Activated CD4-positive, alpha-beta memory T cell treated with anti-CD3 and anti-CD28 coated beads for 36 hours (primary cell): Measurements from ENCODE around the gene TRAK1. TPM values are rescaled to one million over a fixed set of nuclear protein-coding genes. Genes with fewer than 3 reads are reported as not detected.

ENCODE experiments used
- CTCF ChIA-PET: fragments of 350-600 bp; sonication (Branson Sonifier 250); formaldehyde crosslinking; loops from one replicate; lab custom pipeline; 2021; ENCODE audit warnings: antibody characterized with exemption, inconsistent platforms; lab: Charles Lee
- POLR2A ChIA-PET: fragments of 350-600 bp; sonication (Branson Sonifier 250); formaldehyde crosslinking; loops from one replicate; lab custom pipeline; 2021; ENCODE audit warnings: antibody characterized with exemption; lab: Charles Lee
- DNase-seq: peaks from one replicate; pipeline ENCODE4 v3.0.0-alpha.2; 2020
- H3K27ac Mint-ChIP-seq: one replicate; pipeline ENCODE4 v1.8.0; 2021; ENCODE audit warnings: mixed read lengths
- H3K27me3 Mint-ChIP-seq: one replicate; pipeline ENCODE4 v1.8.0; 2021; ENCODE audit warnings: mixed read lengths
- H3K36me3 Mint-ChIP-seq: one replicate; pipeline ENCODE4 v1.8.0; 2021; ENCODE audit warnings: mixed read lengths
- H3K4me1 Mint-ChIP-seq: one replicate; pipeline ENCODE4 v1.8.0; 2021; ENCODE audit warnings: low read depth, mixed read lengths
- H3K4me3 Mint-ChIP-seq: one replicate; pipeline ENCODE4 v1.8.0; 2021; ENCODE audit warnings: mild to moderate bottlenecking, mixed read lengths
- H3K9me3 Mint-ChIP-seq: one replicate; pipeline ENCODE4 v1.8.0; 2021; ENCODE audit warnings: mixed read lengths
- intact Hi-C: fragments of 100-400 bp; cut with micrococcal nuclease; formaldehyde crosslinking; loops from one replicate; pipeline ENCODE4 v1.15.1; 2023
- total RNA-seq, 2 experiments: library from RNA; stranded (reverse); gene quantifications; one replicate each; pipeline ENCODE4 v1.2.3, GENCODE V29; 2021

The TRAK1 gene
- total RNA-seq, 2 experiments from 2014 or later = 19.0 to 19.3 TPM

- CTCF ChIA-PET = interaction anchor here (0.7 to 1.3 kb wide), 2 partner anchors 178 to 275 kb away, joined by 3 read pairs; no protein-coding TSS in a partner anchor
- no peak overlapping the region for H3K27ac Mint-ChIP-seq
Observed at GRCh38 chr3:42194943-42195510, 103.9 kb downstream of the TRAK1 start.

GRCh38 chr3:42195879-42196330 lies 104.7 kb downstream of the TRAK1 start:
- Mint-ChIP-seq H3K27me3 (no peaks in the 10 kb centered on the region), H3K4me3 (no peak overlapping the region), H3K27ac (no peak overlapping the region), H3K36me3 (peaks cover 31% of the 10 kb centered on the region), H3K4me1 (peaks cover 4% of the 10 kb centered on the region), H3K9me3 (no peaks in the 10 kb centered on the region)
- POLR2A ChIA-PET = no interaction called here
- no peak for DNase-seq
- intact Hi-C loops = no loop called here
- CTCF ChIA-PET = interaction anchor here (1.3 kb wide), 1 partner anchor 276 kb away, joined by 3 read pairs; no protein-coding TSS in a partner anchor

More at GRCh38 chr3:42194943-42195510, 103.9 kb downstream of the TRAK1 start:
- POLR2A ChIA-PET = no interaction called here
- DNase-seq = no peak
- H3K27me3 Mint-ChIP-seq = no peaks in the 10 kb centered on the region
- H3K36me3 Mint-ChIP-seq = peaks cover 29% of the 10 kb centered on the region
- no peak overlapping the region for H3K4me3 Mint-ChIP-seq
- no peaks in the 10 kb centered on the region for H3K9me3 Mint-ChIP-seq
- intact Hi-C loops = no loop called here
- peaks cover 4% of the 10 kb centered on the region for H3K4me1 Mint-ChIP-seq

DNA sequence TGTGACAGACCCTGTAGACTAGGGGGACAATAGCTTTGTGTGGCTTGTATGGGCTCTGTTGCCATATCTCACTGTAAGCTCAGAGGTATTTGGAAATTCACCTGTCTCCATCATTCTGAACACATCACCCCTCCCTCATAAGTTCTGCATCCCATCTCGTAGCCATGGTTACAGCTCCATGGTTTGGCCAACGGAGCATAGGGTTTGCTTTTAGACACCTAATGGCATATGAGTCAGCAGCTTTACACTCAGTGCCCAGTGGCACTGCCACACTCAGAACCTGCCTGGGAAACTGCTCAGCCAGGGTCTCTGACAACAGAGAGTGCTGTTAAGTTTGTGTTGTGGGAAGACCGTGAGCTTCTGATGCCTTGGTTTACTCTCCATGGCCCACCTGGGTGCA lies 107.6 kb downstream of the TRAK1 start:
- CTCF ChIA-PET = no interaction called here
- intact Hi-C loops = no loop called here

GRCh38 chr3:42202217-42202865 lies 111.2 kb downstream of the TRAK1 start:
- ChIA-PET CTCF (no interaction called here), POLR2A (no interaction called here)
- DNase-seq = no peak
- no peaks in the 10 kb centered on the region for H3K4me1 Mint-ChIP-seq
- H3K36me3 Mint-ChIP-seq = peaks cover 34% of the 10 kb centered on the region
- intact Hi-C loops = no loop called here
- no peaks in the 10 kb centered on the region for H3K27me3 Mint-ChIP-seq
- no peak overlapping the region for H3K27ac Mint-ChIP-seq
- no peak overlapping the region for H3K4me3 Mint-ChIP-seq
- no peaks in the 10 kb centered on the region for H3K9me3 Mint-ChIP-seq

More for the DNA sequence above, 107.6 kb downstream of the TRAK1 start:
- no peak overlapping the region for H3K27ac Mint-ChIP-seq
- DNase-seq = no peak
- H3K27me3 Mint-ChIP-seq = no peaks in the 10 kb centered on the region
- H3K9me3 Mint-ChIP-seq = no peaks in the 10 kb centered on the region
- POLR2A ChIA-PET = interaction anchor here (1.0 kb wide), 1 partner anchor 14 kb away, joined by 3 read pairs; no protein-coding TSS in a partner anchor
- H3K36me3 Mint-ChIP-seq = peaks cover 44% of the 10 kb centered on the region
- H3K4me3 Mint-ChIP-seq = no peak overlapping the region
- no peaks in the 10 kb centered on the region for H3K4me1 Mint-ChIP-seq

DNA sequence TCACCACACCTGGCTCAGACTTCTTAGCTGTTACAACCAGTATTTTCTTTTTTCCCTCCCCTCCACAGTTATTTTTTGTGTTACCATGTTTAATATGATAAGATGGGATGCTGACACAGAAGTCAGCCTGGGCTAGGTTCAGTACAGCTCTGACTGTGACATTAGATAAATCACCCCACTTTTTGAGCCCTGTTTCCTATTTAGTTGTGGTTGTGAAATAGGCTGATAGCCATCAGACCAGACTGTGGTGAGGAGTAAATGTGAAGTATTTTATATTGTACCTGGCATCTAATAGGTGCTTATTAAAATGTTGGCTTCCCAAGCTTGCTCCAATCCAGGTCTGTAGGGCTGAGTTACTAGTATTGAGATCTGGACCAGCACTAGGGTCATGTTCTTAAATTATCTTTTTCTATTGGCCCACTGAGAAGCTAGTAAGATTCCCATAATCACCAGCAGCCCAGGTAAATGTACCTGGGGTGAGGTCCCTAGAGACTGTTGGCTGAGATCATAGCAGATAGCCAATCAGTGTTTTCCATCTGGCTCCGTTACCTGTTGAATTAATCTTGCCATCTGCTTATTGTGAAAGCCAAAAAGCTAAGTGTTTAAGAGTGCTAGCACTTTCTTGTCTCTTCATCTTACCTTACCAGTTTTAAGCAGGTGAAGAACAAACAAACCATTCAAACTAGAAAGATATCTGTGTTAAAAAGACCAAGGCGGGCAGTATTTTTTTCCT lies 113.9 kb downstream of the TRAK1 start:
- Mint-ChIP-seq H3K36me3 (peaks cover 34% of the 10 kb centered on the region), H3K4me3 (no peak overlapping the region), H3K9me3 (no peaks in the 10 kb centered on the region), H3K27me3 (no peaks in the 10 kb centered on the region), H3K4me1 (no peaks in the 10 kb centered on the region), H3K27ac (no peak overlapping the region)
- intact Hi-C loops = no loop called here
- ChIA-PET CTCF (interaction anchor here (2.6 kb wide), 1 partner anchor 15 kb away, joined by 20 read pairs; no protein-coding TSS in a partner anchor), POLR2A (no interaction called here)
- DNase-seq = no peak

GRCh38 chr3:42205800-42206514 lies 114.8 kb downstream of the TRAK1 start:
- no peak for DNase-seq
- Mint-ChIP-seq H3K27ac (no peak overlapping the region), H3K4me3 (no peak overlapping the region), H3K36me3 (peaks cover 35% of the 10 kb centered on the region), H3K9me3 (no peaks in the 10 kb centered on the region), H3K27me3 (no peaks in the 10 kb centered on the region), H3K4me1 (no peaks in the 10 kb centered on the region)
- intact Hi-C loops = no loop called here
- ChIA-PET POLR2A (no interaction called here), CTCF (interaction anchor here (2.6 kb wide), 1 partner anchor 16 kb away, joined by 20 read pairs; no protein-coding TSS in a partner anchor)

DNA sequence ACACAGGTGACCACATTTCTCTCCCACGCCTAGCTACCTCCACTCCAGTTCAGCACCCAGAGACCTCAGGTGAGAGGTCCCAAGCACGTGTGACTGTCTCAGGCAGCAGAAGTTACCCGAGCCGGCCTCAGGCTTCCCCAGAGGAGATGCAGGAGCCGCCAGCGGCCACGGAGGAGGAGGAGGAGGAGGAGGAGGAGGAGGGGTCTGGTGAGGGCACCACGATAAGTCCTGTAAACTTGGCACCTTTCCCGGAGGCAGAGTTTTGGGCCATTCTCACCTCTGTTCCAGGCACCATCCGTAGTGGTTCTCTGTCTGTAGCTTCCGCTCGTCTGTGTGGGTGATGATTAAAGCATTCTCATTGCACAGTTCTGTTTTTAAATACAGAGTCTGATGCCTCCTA lies 118.8 kb downstream of the TRAK1 start:
- DNase-seq = no peak
- H3K9me3 Mint-ChIP-seq = no peaks in the 10 kb centered on the region
- intact Hi-C loops = no loop called here
- H3K4me3 Mint-ChIP-seq = no peak overlapping the region
- H3K27ac Mint-ChIP-seq = no peak overlapping the region
- H3K27me3 Mint-ChIP-seq = no peaks in the 10 kb centered on the region
- POLR2A ChIA-PET = no interaction called here
- peaks cover 22% of the 10 kb centered on the region for H3K4me1 Mint-ChIP-seq
- CTCF ChIA-PET = interaction anchor here (1.3 kb wide), 1 partner anchor 19 kb away, joined by 15 read pairs; no protein-coding TSS in a partner anchor
- H3K36me3 Mint-ChIP-seq = peaks cover 16% of the 10 kb centered on the region

DNA sequence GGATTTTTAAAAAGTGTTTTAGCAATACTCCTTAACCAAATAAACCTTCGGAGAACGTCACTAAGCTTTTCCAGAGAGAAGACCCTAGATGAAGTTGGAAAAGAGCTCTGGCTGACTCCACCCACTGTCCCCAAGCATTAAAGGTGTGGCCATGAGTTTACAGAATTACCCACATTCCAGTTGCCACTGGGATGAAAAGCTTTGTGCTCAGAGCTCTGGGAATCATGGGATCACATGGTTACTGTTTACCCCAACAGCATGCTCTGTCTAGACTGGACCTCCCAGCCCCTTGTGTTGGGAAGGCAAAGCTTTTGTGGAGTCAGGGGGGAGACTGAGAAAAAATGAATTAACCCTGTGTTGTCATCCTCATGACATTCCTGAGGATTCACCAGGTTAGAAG lies 119.6 kb downstream of the TRAK1 start:
- Mint-ChIP-seq H3K4me3 (no peak overlapping the region), H3K36me3 (peaks cover 16% of the 10 kb centered on the region), H3K27me3 (no peaks in the 10 kb centered on the region), H3K27ac (no peak overlapping the region), H3K9me3 (no peaks in the 10 kb centered on the region), H3K4me1 (peaks cover 27% of the 10 kb centered on the region)
- intact Hi-C loops = no loop called here
- POLR2A ChIA-PET = no interaction called here
- DNase-seq = no peak
- CTCF ChIA-PET = interaction anchor here (0.8 to 1.3 kb wide), 3 partner anchors 13 to 233 kb away, joined by 3 to 15 read pairs (median 5); no protein-coding TSS in a partner anchor

- ChIA-PET POLR2A (no interaction called here), CTCF (interaction anchor here (2.1 kb wide), 1 partner anchor 23 kb away, joined by 12 read pairs; no protein-coding TSS in a partner anchor)
- Mint-ChIP-seq H3K9me3 (no peaks in the 10 kb centered on the region), H3K4me1 (peaks cover 48% of the 10 kb centered on the region), H3K27ac (no peak overlapping the region), H3K36me3 (peaks cover 15% of the 10 kb centered on the region), H3K27me3 (no peaks in the 10 kb centered on the region), H3K4me3 (no peak overlapping the region)
- intact Hi-C loops = no loop called here
- DNase-seq = no peak
Observed at GRCh38 chr3:42213417-42213816, 122.3 kb downstream of the TRAK1 start.

- Mint-ChIP-seq H3K4me3 (no peak overlapping the region), H3K27me3 (no peaks in the 10 kb centered on the region), H3K4me1 (peaks cover 48% of the 10 kb centered on the region), H3K9me3 (no peaks in the 10 kb centered on the region), H3K27ac (no peak overlapping the region), H3K36me3 (peaks cover 11% of the 10 kb centered on the region)
- ChIA-PET CTCF (interaction anchor here (1.0 to 2.1 kb wide), 2 partner anchors 23 to 33 kb away, joined by 3 to 12 read pairs; no protein-coding TSS in a partner anchor), POLR2A (no interaction called here)
- DNase-seq = no peak
- intact Hi-C loops = no loop called here
Observed at GRCh38 chr3:42214064-42214463, 122.9 kb downstream of the TRAK1 start.

GRCh38 chr3:42214565-42215283 lies 123.6 kb downstream of the TRAK1 start:
- no peak overlapping the region for H3K4me3 Mint-ChIP-seq
- intact Hi-C loops = no loop called here

More at GRCh38 chr3:42214565-42215283, 123.6 kb downstream of the TRAK1 start:
- Mint-ChIP-seq H3K36me3 (peaks cover 7% of the 10 kb centered on the region), H3K27ac (no peak overlapping the region), H3K4me1 (peaks cover 48% of the 10 kb centered on the region), H3K9me3 (no peaks in the 10 kb centered on the region), H3K27me3 (no peaks in the 10 kb centered on the region)
- ChIA-PET CTCF (interaction anchor here (1.0 to 2.1 kb wide), 2 partner anchors 24 to 32 kb away, joined by 3 to 12 read pairs; no protein-coding TSS in a partner anchor), POLR2A (no interaction called here)
- DNase-seq = no peak
